Measurements from ENCODE around the gene HOXA7.

HOXA7 gene

GRCh38 chr7:27168265-27168947, 11.9 kb upstream of the HOXA7 start:
- no peak for DNase-seq (ENCODE audit: extremely low read depth, low read depth)
- TF ChIP-seq, protein P1, sequence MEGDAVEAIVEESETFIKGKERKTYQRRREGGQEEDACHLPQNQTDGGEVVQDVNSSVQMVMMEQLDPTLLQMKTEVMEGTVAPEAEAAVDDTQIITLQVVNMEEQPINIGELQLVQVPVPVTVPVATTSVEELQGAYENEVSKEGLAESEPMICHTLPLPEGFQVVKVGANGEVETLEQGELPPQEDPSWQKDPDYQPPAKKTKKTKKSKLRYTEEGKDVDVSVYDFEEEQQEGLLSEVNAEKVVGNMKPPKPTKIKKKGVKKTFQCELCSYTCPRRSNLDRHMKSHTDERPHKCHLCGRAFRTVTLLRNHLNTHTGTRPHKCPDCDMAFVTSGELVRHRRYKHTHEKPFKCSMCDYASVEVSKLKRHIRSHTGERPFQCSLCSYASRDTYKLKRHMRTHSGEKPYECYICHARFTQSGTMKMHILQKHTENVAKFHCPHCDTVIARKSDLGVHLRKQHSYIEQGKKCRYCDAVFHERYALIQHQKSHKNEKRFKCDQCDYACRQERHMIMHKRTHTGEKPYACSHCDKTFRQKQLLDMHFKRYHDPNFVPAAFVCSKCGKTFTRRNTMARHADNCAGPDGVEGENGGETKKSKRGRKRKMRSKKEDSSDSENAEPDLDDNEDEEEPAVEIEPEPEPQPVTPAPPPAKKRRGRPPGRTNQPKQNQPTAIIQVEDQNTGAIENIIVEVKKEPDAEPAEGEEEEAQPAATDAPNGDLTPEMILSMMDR (IDR thresholded peaks at IDR 0.05; ENCODE audit: low read depth, low read length, missing control alignments) = no peak
- H3K4me3 ChIP-seq (replicated peaks; ENCODE audit: low read depth, low read length) = peak overlapping the region; percentile 83

GRCh38 chr7:27167916-27168264, 11.4 kb upstream of the HOXA7 start:
- no peak for DNase-seq (ENCODE audit: extremely low read depth, low read depth)
- peak overlapping the region; percentile 83 for H3K4me3 ChIP-seq (replicated peaks; ENCODE audit: low read depth, low read length)

GRCh38 chr7:27166531-27167505, 10.3 kb upstream of the HOXA7 start:
- TF ChIP-seq, protein P1 (IDR thresholded peaks at IDR 0.05; ENCODE audit: low read depth, low read length, missing control alignments) = no peak
- DNase-seq (ENCODE audit: extremely low read depth, low read depth) = no peak
- H3K4me3 ChIP-seq (replicated peaks; ENCODE audit: low read depth, low read length) = peak overlapping the region; percentile 83

More at GRCh38 chr7:27167916-27168264, 11.4 kb upstream of the HOXA7 start:
- TF ChIP-seq, protein P1 (IDR thresholded peaks at IDR 0.05; ENCODE audit: low read depth, low read length, missing control alignments) = no peak

DNA sequence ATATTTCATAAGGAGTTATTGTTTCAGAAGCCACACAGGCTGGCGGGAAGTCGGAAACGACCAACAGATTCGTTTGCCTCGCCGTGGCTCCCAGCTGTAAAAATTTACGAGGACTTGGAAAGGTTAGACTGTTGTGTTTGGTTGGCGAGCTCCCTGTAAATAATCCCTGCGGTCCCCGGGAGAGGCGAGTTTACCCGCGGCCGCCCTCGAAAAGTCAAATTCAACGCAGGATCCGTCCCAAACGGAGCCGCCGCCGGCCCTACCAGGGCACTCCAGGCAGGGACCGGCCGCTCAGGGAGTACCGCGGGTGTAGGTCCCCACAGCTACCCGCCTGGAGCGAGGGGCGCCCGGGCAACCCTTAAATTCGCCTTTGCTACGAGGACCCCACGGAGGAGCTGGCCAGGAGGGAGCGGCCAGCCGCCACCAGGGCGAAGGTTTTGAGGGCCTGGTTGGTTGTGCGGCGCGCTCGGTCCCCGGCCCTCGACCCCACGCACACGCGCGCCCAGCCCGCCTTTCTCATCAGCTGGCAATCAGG, 9.6 kb upstream of the HOXA7 start:
- peak overlapping the region; percentile 83 for H3K4me3 ChIP-seq (replicated peaks; ENCODE audit: low read depth, low read length)
- no peak for DNase-seq (ENCODE audit: extremely low read depth, low read depth)
- TF ChIP-seq, protein P1 (IDR thresholded peaks at IDR 0.05; ENCODE audit: low read depth, low read length, missing control alignments) = no peak

DNA sequence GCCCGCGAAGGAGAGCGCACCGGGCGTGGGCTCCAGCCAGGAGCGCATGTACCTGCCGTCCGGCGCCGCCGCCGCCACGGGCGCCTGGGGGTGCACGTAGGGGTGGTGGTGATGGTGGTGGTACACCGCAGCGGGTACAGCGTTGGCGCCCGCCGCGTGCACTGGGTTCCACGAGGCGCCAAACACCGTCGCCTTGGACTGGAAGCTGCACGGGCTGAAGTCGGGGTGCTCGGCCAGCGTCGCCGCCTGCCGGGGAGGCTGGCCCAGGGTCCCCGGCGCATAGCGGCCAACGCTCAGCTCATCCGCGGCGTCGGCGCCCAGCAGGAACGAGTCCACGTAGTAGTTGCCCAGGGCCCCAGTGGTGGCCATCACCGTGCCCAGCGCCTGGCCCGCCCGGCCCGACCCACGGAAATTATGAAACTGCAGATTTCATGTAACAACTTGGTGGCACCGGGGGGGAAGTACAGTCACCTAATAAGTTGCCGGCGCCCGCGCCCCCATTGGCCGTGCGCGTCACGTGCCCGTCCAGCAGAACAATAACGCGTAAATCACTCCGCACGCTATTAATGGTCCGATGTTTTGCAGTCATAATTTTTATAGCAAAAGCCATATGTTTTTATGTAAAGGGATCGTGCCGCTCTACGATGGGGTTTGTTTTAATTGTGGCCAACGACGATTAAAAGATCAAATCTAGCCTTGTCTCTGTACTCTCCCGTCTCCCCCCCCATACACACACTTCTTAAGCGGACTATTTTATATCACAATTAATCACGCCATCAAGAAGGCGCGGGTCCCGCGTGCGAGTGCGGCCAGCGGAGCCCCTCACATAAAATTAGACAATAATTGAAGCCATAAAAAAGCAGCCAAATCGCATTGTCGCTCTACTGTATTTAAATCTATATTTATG, 8.9 kb upstream of the HOXA7 start, which contains the start of gene HOXA9:
TSS of gene HOXA9 (minus strand) at position 449 of the 907 bp plus-strand sequence. CDS start at position 369, 80 bp downstream.
- TF ChIP-seq, protein P1 (IDR thresholded peaks at IDR 0.05; ENCODE audit: low read depth, low read length, missing control alignments) = no peak
- DNase-seq (ENCODE audit: extremely low read depth, low read depth) = no peak
- H3K4me3 ChIP-seq (replicated peaks; ENCODE audit: low read depth, low read length) = peak within 1 kb of the TSS; percentile 83
